Testis (tissue), 3 donors: ENCODE data around the gene DNAJA4. TPM values are rescaled to one million over a fixed set of nuclear protein-coding genes. Genes with fewer than 3 reads are reported as not detected.
A peak's percentile ranks its signal among the peaks of the same experiment; 100 is the strongest.

Experiments used
- DNase-seq: peaks from one replicate; pipeline ENCODE4 v3.0.0-alpha.2; 2019
- H3K27ac ChIP-seq, 2 donors: fragments of 200-600 bp; sonication (generic); one replicate each; pipeline ENCODE4 v1.5.1; 2019
- H3K27me3 ChIP-seq: fragments of 200-600 bp; sonication (generic); one replicate; pipeline ENCODE4 v1.5.1; 2019
- H3K36me3 ChIP-seq: fragments of 200-600 bp; sonication (generic); one replicate; pipeline ENCODE4 v1.5.1; 2017; ENCODE audit warnings: low read depth; ENCODE audit errors: missing control alignments
- H3K4me1 ChIP-seq: fragments of 200-600 bp; sonication (generic); one replicate; pipeline ENCODE4 v1.5.1; 2019
- H3K4me3 ChIP-seq, 2 donors: fragments of 200-600 bp; sonication (generic); one replicate each; pipeline ENCODE4 v1.5.1; 2017 to 2019
- H3K9me3 ChIP-seq: fragments of 200-600 bp; sonication (generic); one replicate; pipeline ENCODE4 v1.5.1; 2017
- CTCF ChIP-seq, 3 experiments: fragments of 450-650 bp in 2 of 3; fragments of 200-600 bp in 1 of 3; sonication (generic) in 1 of 3; IDR thresholded peaks; one replicate each; pipeline ENCODE4 v1.5.1; 2016 to 2019; ENCODE audit warnings: antibody characterized with exemption in 3 of 3, mild to moderate bottlenecking in 2 of 3, moderate library complexity in 1 of 3
- POLR2A ChIP-seq: fragments of 450-650 bp; IDR thresholded peaks from one replicate; pipeline ENCODE4 v1.6.1; 2017; ENCODE audit warnings: antibody characterized with exemption, mild to moderate bottlenecking, moderate library complexity
- WGBS, 2 donors: methylation state at CpG; one replicate each; pipeline ENCODE4 v1.1.5; 2018; 5-methylcytosine and 5-hydroxymethylcytosine counted together
- intact Hi-C: fragments of 100-400 bp; cut with DNase I; formaldehyde crosslinking; loops from one replicate; pipeline ENCODE4 v1.15.1; 2023; ENCODE audit warnings: low total_unique reads
- polyA plus RNA-seq: library from polyadenylated mRNA; stranded (reverse); fragments of 350-450 nt; fragmentation: Illumina TruSeq; extraction: RNeasy Lipid Tissue Mini Kit (QIAGEN cat#74804); gene quantifications from one replicate; pipeline ENCODE4 v1.2.3, GENCODE V29; 2014; ENCODE audit warnings: low read depth, low replicate concordance; ENCODE audit not compliant: insufficient read depth
- total RNA-seq, 2 donors: library from RNA; depleted of rRNA; stranded (reverse); fragments of >200 nt; gene quantifications; one replicate each; pipeline ENCODE4 v1.2.3, GENCODE V29; 2016

Gene DNAJA4
- total and polyA plus RNA-seq, 3 donors from 2014 or later: 88.4 to 183 (median 145) TPM

GRCh38 chr15:78313383-78313782, 49.0 kb downstream of the DNAJA4 start:
- Histone ChIP-seq H3K27me3 (no peaks in the 10 kb centered on the region), H3K9me3 (no peaks in the 10 kb centered on the region), H3K27ac (no peak overlapping the region), H3K4me3 (no peak overlapping the region), H3K36me3 (no peaks in the 10 kb centered on the region), H3K4me1 (no peaks in the 10 kb centered on the region)
- no peak for TF ChIP-seq POLR2A
- no peak for TF ChIP-seq CTCF (IDR thresholded peaks at IDR 0.05)
- intact Hi-C loops: loop anchor here (10.0 kb wide), 1 partner anchor 111 kb away; no protein-coding TSS in a partner anchor
- WGBS, 2 donors: 72 to 83% methylated on average over 5 to 8 of the region's 8 CpGs
- no peak for DNase-seq

GRCh38 chr15:78314181-78314581, 49.8 kb downstream of the DNAJA4 start:
- TF ChIP-seq CTCF (IDR thresholded peaks at IDR 0.05) (no peak), POLR2A (no peak)
- no peaks in the 10 kb centered on the region for H3K27me3 ChIP-seq
- DNase-seq: no peak
- H3K36me3 ChIP-seq: no peaks in the 10 kb centered on the region
- H3K9me3 ChIP-seq: no peaks in the 10 kb centered on the region
- WGBS, 2 donors: 81 to 83% methylated on average over 7 of the region's 7 CpGs
- intact Hi-C loops: loop anchor here (10.0 kb wide), 1 partner anchor 111 kb away; no protein-coding TSS in a partner anchor
- H3K27ac ChIP-seq: no peak overlapping the region
- no peak overlapping the region for H3K4me3 ChIP-seq
- no peaks in the 10 kb centered on the region for H3K4me1 ChIP-seq

- H3K4me1 ChIP-seq: no peaks in the 10 kb centered on the region
- no peaks in the 10 kb centered on the region for H3K9me3 ChIP-seq
- no peaks in the 10 kb centered on the region for H3K27me3 ChIP-seq
- intact Hi-C loops: loop anchor here (10.0 kb wide), 1 partner anchor 109 kb away; no protein-coding TSS in a partner anchor
- H3K4me3 ChIP-seq: no peak overlapping the region
- WGBS, 2 donors: 75 to 81% methylated on average over 6 to 7 of the region's 7 CpGs
- no peaks in the 10 kb centered on the region for H3K36me3 ChIP-seq
- peak in 1 of 3 experiments; percentile 4 for TF ChIP-seq CTCF (IDR thresholded peaks at IDR 0.05)
- no peak for TF ChIP-seq POLR2A
- no peak overlapping the region for H3K27ac ChIP-seq
- DNase-seq: no peak
Measured at GRCh38 chr15:78315686-78316282, 51.4 kb downstream of the DNAJA4 start.

GRCh38 chr15:78316283-78317083, 52.1 kb downstream of the DNAJA4 start:
- intact Hi-C loops: loop anchor here (10.0 kb wide), 1 partner anchor 108 kb away; no protein-coding TSS in a partner anchor
- Histone ChIP-seq H3K4me1 (no peaks in the 10 kb centered on the region), H3K36me3 (no peaks in the 10 kb centered on the region), H3K9me3 (no peaks in the 10 kb centered on the region), H3K27ac (no peak overlapping the region), H3K4me3 (no peak overlapping the region), H3K27me3 (no peaks in the 10 kb centered on the region)
- TF ChIP-seq CTCF (IDR thresholded peaks at IDR 0.05) (no peak), POLR2A (no peak)
- WGBS, 2 donors: 73 to 81% methylated on average over 16 to 17 of the region's 17 CpGs
- no peak for DNase-seq
